ENCODE results near the gene ZNF35.

ZNF35 gene

DNA sequence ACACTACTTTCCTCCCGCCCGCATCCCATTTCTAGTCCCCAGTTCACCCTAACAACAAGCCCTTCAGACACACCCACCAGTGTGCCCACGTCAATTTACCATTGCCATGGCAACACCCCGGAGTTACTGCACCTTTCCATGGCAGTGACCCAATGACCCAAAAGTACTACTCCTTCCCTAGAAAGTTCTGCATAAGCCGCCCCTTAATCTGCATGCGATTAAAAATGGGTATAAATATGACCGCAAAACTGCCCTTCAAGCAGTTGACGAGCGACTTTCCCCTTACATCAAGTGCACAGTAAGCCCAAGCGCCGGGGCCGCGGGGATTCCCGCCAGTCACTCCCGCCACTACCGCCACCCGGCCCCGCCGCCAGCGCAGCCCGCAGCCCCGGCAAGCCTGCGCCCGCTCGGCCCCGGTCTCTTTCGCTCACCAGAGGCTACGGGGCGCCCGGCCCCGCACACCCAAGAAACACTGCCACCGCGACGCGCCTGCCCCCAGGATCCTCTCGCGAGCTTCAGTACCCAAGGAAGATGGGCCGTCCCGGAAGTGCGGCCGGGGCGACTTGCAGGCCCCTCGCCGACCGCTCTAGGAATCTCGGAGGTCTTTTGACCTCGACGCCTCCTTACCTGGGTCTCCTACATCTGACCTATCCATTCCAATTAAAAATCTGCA, 36.7 kb downstream of the ZNF35 start:
- peak; percentile 1 for DNase-seq

DNA sequence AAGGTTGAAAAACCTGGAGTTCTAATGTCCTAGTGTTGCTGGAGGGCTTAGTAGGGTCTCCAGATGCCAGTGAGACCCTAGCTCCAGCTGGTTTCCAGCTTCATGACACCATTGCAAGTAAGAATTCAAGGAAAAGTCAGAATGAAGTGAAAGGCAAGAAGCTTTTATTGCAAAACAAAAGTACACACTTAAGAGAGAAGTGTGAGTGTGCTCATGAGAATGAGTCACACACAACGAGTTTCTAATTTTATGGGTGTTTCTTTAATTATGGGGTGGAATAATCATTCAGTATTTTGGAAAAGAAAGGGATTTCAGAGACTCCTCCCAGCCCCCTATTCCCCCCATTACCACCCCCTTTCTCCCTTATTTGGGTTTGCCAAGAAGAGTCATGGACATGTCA, 39.4 kb downstream of the ZNF35 start:
- DNase-seq = no peak

All from NCI-H1694 treated with DMSO at 0.1 percent for 48 hours (cell line).